ENCODE results near the gene SORCS1. TPM values are rescaled to one million over a fixed set of nuclear protein-coding genes. Genes with fewer than 3 reads are reported as not detected.

SORCS1 gene
- total RNA-seq, 2 donors from 2014 or later, result 0.23 to 14.4 TPM

DNA sequence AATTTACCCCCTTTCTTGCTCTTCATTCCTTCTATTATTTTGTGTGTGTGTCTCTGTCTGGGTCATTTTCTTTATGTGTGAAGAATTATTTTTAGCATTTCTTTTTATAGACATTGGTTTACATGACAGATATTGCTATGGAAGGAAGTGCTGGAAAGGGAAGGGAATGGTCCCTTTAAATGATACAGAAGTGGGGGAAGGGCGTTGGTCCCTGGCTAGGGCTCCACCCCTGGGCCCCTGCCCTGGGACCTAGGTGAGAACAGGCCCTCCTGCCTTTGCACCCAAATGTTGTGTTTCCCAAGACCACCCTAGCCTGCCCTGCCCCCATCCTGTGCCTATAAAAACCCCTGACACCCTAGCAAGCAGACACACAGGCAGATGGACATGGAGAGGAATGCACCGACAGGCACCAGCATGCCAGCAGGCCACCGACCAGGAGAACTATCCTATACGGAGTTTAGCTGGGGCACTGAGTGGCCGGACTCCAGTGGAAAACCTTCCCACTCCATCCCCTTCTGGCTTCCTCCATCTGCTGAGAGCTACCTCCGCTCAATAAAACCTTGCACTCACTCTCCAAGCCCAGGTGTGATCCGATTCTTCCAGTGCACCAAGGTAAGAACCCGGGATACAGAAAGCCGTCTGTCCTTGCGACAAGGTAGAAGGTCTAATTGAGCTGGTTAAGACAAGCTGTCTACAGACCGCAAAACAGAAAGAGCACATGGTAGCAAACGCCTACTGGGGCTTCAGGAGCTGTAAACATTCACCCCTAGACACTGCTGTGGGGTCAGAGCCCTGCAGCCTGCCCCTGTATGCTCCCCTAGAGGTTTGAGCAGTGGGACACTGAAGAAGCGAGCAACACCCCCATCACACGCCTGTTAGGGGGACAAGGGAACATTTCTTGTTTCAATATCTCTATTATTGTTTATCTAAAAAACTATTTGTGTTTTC lies 515.7 kb downstream of the SORCS1 start:
- Histone ChIP-seq H3K27me3 (replicated peaks; ENCODE audit: insufficient read depth) (no peaks in the 10 kb centered on the region), H3K9me3 (no peaks in the 10 kb centered on the region), H3K27ac (no peak overlapping the region), H3K36me3 (no peaks in the 10 kb centered on the region), H3K4me1 (replicated peaks) (no peaks in the 10 kb centered on the region), H3K4me3 (no peak overlapping the region)
- WGBS, result 66% methylated on average over 14 of the region's 14 CpGs
- TF ChIP-seq POLR2A (IDR thresholded peaks at IDR 0.05) (no peak), POLR2AphosphoS5 (IDR thresholded peaks at IDR 0.05) (no peak)
- intact Hi-C loops (cut with DNase I), result no loop called here
- no peak for DNase-seq (ENCODE audit: low spot score)

DNA sequence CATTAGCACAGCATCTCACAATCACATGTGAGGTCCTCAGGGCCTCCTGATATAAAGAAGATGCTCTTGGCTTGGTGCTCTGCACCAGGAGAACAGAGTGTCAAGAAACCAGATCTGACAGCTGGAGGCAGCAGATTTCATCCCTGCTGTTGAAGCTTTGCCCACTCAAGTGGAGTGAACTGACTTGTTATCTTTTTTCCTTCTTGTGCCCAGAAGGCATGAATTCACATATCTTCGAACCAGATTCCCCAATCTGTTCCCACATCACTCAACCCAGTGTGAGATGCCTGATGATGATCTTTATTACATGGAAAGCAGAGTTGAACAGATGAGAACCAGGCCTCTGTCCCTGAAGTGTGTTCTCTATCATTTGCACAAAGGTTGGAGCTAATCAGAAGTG lies 521.0 kb downstream of the SORCS1 start:
- intact Hi-C loops (cut with DNase I), result no loop called here
- DNase-seq (ENCODE audit: low spot score), result no peak
- H3K4me3 ChIP-seq, result no peak overlapping the region
- H3K36me3 ChIP-seq, result no peaks in the 10 kb centered on the region
- no peak overlapping the region for H3K27ac ChIP-seq
- WGBS, result 60% methylated on average over 1 of the region's 1 CpG
- TF ChIP-seq, protein P1, sequence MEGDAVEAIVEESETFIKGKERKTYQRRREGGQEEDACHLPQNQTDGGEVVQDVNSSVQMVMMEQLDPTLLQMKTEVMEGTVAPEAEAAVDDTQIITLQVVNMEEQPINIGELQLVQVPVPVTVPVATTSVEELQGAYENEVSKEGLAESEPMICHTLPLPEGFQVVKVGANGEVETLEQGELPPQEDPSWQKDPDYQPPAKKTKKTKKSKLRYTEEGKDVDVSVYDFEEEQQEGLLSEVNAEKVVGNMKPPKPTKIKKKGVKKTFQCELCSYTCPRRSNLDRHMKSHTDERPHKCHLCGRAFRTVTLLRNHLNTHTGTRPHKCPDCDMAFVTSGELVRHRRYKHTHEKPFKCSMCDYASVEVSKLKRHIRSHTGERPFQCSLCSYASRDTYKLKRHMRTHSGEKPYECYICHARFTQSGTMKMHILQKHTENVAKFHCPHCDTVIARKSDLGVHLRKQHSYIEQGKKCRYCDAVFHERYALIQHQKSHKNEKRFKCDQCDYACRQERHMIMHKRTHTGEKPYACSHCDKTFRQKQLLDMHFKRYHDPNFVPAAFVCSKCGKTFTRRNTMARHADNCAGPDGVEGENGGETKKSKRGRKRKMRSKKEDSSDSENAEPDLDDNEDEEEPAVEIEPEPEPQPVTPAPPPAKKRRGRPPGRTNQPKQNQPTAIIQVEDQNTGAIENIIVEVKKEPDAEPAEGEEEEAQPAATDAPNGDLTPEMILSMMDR (IDR thresholded peaks at IDR 0.05), result no peak
- TF ChIP-seq POLR2A (IDR thresholded peaks at IDR 0.05), result no peak
- TF ChIP-seq POLR2AphosphoS5 (IDR thresholded peaks at IDR 0.05), result no peak
- H3K4me1 ChIP-seq (replicated peaks), result no peaks in the 10 kb centered on the region
- no peaks in the 10 kb centered on the region for H3K9me3 ChIP-seq
- H3K27me3 ChIP-seq (replicated peaks; ENCODE audit: insufficient read depth), result no peaks in the 10 kb centered on the region

DNA sequence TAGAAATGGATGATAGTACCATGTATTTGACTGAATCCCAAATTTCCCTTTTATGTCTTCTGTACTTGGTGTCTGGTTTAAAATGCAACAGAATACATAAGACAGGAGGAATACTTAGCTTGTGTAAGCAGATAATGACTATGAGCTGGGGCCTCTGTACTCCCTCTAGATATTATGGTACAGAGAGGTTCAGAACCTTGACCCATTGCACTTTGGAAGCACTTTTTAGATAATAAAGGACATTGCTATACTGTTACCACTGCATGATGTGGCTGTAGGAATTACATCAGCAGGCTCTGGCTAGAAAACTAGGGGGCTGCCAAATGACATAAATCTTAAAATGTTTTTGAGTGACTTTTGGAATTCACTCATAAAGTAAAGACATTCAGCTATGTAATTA lies 526.6 kb downstream of the SORCS1 start:
- TF ChIP-seq, protein P1 (IDR thresholded peaks at IDR 0.05), result no peak
- TF ChIP-seq POLR2A (IDR thresholded peaks at IDR 0.05) (no peak), POLR2AphosphoS5 (IDR thresholded peaks at IDR 0.05) (no peak)
- no peak overlapping the region for H3K27ac ChIP-seq
- H3K27me3 ChIP-seq (replicated peaks; ENCODE audit: insufficient read depth), result no peaks in the 10 kb centered on the region
- H3K36me3 ChIP-seq, result no peaks in the 10 kb centered on the region
- H3K9me3 ChIP-seq, result no peaks in the 10 kb centered on the region
- intact Hi-C loops (cut with DNase I), result no loop called here
- no peak overlapping the region for H3K4me3 ChIP-seq
- DNase-seq (ENCODE audit: low spot score), result no peak
- no peaks in the 10 kb centered on the region for H3K4me1 ChIP-seq (replicated peaks)

DNA sequence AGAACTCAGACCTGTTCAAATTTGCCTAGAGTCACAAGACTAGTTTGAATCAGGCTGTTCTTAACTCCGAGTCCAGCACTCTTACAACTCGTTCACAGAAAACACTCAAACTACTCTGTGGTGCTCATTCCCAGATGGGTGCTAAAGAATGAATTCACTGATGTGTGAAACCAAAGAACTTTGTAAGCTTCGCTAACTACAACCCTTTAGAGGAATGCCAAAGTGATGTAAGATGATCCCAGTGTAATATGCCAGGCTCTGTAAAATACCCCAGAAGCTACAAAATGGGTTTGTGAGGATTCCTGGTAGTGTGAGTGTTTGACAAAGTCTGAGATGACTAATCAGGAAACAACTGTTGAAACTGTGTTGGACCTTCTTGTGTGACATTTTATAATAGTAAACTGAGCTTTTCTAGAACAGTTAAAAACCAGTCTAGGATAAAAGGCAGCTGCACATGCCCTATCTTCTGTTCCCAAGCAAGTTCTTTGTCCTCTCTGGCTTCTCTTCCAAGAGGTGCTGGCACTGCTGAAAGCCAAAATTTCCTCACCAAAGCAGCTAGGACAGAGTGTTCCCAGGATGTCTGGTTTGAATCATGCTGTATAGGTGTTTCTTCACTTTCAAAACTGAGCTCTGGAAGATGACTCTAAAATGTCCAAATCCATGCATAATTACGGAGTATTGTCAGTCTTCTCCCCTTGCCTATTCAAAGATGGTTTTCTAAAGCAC lies 527.6 kb downstream of the SORCS1 start:
- DNase-seq (ENCODE audit: low spot score), result no peak
- TF ChIP-seq POLR2A (IDR thresholded peaks at IDR 0.05) (no peak), POLR2AphosphoS5 (IDR thresholded peaks at IDR 0.05) (no peak)
- TF ChIP-seq, protein P1 (IDR thresholded peaks at IDR 0.05), result no peak
- Histone ChIP-seq H3K9me3 (no peaks in the 10 kb centered on the region), H3K4me1 (replicated peaks) (no peaks in the 10 kb centered on the region), H3K36me3 (no peaks in the 10 kb centered on the region), H3K4me3 (no peak overlapping the region), H3K27me3 (replicated peaks; ENCODE audit: insufficient read depth) (no peaks in the 10 kb centered on the region), H3K27ac (no peak overlapping the region)
- WGBS, result 66% methylated on average over 4 of the region's 4 CpGs
- intact Hi-C loops (cut with DNase I), result no loop called here

DNA sequence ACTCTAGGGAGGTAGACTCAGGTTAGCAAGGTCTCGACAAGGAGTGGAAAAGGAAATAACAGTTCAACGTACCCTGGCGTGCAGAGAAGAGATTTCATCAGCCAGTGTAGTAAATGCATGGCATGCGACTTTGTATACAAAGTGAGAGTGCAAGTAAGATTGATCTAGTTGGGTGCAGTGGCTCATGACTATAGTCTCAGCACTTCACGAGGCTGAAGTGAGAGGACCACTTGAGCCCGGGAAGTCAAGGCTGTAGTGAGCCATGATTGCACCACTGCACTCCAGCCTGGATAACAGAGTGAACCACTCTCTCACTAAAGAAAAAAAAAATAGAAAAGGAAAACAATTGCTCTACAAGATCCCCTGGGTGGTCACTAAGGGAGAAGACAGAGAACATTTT lies 528.6 kb downstream of the SORCS1 start:
- H3K4me1 ChIP-seq (replicated peaks), result no peaks in the 10 kb centered on the region
- no peaks in the 10 kb centered on the region for H3K36me3 ChIP-seq
- H3K4me3 ChIP-seq, result no peak overlapping the region
- no peaks in the 10 kb centered on the region for H3K27me3 ChIP-seq (replicated peaks; ENCODE audit: insufficient read depth)
- intact Hi-C loops (cut with DNase I), result no loop called here
- WGBS, result 88% methylated on average over 6 of the region's 6 CpGs
- no peak overlapping the region for H3K27ac ChIP-seq
- no peaks in the 10 kb centered on the region for H3K9me3 ChIP-seq
- no peak for DNase-seq (ENCODE audit: low spot score)
- TF ChIP-seq POLR2A (IDR thresholded peaks at IDR 0.05), result no peak

Measured in prostate gland (tissue), 2 donors.